Transverse colon (tissue), 4 donors: ENCODE results near the gene RBBP8. TPM values are rescaled to one million over a fixed set of nuclear protein-coding genes. Genes with fewer than 3 reads are reported as not detected.
A peak's percentile ranks its signal among the peaks of the same experiment; 100 is the strongest.

Experiments
- DNase-seq: peaks from one replicate; pipeline ENCODE4 v3.0.0-alpha.2; 2019
- H3K27ac ChIP-seq, 4 donors: fragments of 200-600 bp; sonication (generic); 2 replicates each; pipeline ENCODE4 v1.5.1; 2016 to 2018; ENCODE audit warnings: inconsistent platforms in 4 of 4
- H3K27me3 ChIP-seq: fragments of 200-600 bp; sonication (generic); 2 replicates; pipeline ENCODE4 v1.5.1; 2017; ENCODE audit warnings: inconsistent platforms
- H3K36me3 ChIP-seq, 4 donors: fragments of 200-600 bp; sonication (generic); 2 replicates each; pipeline ENCODE4 v1.5.1; 2017 to 2019; ENCODE audit warnings: inconsistent platforms in 4 of 4
- H3K4me1 ChIP-seq, 4 donors: fragments of 200-600 bp; sonication (generic); 2 replicates each; pipeline ENCODE4 v1.5.1; 2017 to 2020; ENCODE audit warnings: inconsistent platforms in 4 of 4
- H3K4me3 ChIP-seq, 4 donors: fragments of 200-600 bp; sonication (generic); 1 replicate in 1 of 4; 2 replicates in 3 of 4; pipeline versions ENCODE4 v1.5.1 to v1.6.1; 2017 to 2019; ENCODE audit warnings: inconsistent platforms in 4 of 4
- H3K9me3 ChIP-seq, 2 donors: fragments of 200-600 bp; sonication (generic); 2 replicates each; pipeline ENCODE4 v1.5.1; 2017 to 2019; ENCODE audit warnings: inconsistent platforms in 2 of 2
- EP300 ChIP-seq: sonication (generic); formaldehyde crosslinking; IDR thresholded peaks from one replicate; pipeline ENCODE4 v1.6.1; 2017; ENCODE audit warnings: antibody characterized with exemption, low read depth
- POLR2A ChIP-seq: fragments of 450-650 bp; IDR thresholded peaks from one replicate; pipeline ENCODE4 v1.6.1; 2016; ENCODE audit warnings: antibody characterized with exemption, mild to moderate bottlenecking, moderate library complexity
- POLR2AphosphoS5 ChIP-seq, 3 donors: sonication (generic); formaldehyde crosslinking; IDR thresholded peaks; one replicate each; pipeline ENCODE4 v1.6.1; 2016; ENCODE audit warnings: antibody characterized with exemption in 3 of 3
- WGBS, 2 donors: methylation state at CpG; one replicate each; pipeline ENCODE4 v1.1.5; 2018; ENCODE audit warnings: low coverage in 1 of 2; 5-methylcytosine and 5-hydroxymethylcytosine counted together
- in situ Hi-C, 4 donors: fragments of 200-750 bp; cut with MboI; loops; one replicate each; pipeline versions ENCODE4 v1.15.0 to v1.15.1; 2017; ENCODE audit warnings: low sequenced_read_pairs in 3 of 4, low pct_ligation_motif_present in 1 of 4, low pct_unique_long_range_greater_than_20kb in 1 of 4
- intact Hi-C: fragments of 100-400 bp; cut with DNase I; formaldehyde crosslinking; loops from one replicate; pipeline ENCODE4 v1.15.1; 2023; ENCODE audit warnings: low total_unique reads
- total RNA-seq, 4 donors: library from RNA; depleted of rRNA; stranded (reverse); fragments of >200 nt; gene quantifications; one replicate each; pipeline ENCODE4 v1.1.0, GENCODE V29; 2016
- TF ChIP-seq, protein P1 (sequence below), 5 experiments: fragments of 200-600 bp in 3 of 5; fragments of 450-650 bp in 2 of 5; sonication (generic) in 3 of 5; IDR thresholded peaks; 1 replicate in 2 of 5; 2 replicates in 3 of 5; pipeline ENCODE4 v1.5.1; 2016 to 2017; ENCODE audit warnings: antibody characterized with exemption in 5 of 5, inconsistent platforms in 3 of 5, mild to moderate bottlenecking in 2 of 5, moderate library complexity in 1 of 5

Gene RBBP8
- total RNA-seq, 4 donors from 2014 or later = 20.7 to 44.1 (median 38.6) TPM

DNA sequence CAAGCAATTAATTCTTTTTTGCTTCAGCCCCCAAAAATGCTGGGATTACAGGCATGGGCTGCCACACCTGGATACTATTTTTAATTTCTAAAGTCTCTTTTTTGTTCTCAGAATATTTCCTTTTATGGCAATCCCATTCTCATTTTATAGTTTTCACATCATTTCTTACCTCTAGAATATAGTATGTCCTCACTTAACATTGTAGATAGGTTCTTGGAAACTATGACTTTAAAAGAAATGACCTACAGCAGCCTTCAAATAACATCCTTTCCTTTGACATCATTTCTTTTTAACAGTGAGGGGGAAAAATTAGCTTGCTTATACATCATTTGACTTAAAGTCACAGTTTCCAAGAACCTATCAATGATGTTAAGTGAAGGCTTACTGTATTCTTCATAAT is 31.6 kb downstream of the RBBP8 start:
- H3K27me3 ChIP-seq = no peaks in the 10 kb centered on the region
- in situ Hi-C loops (no loop called here), intact Hi-C loops (no loop called here)
- TF ChIP-seq POLR2A = no peak
- TF ChIP-seq, protein P1, sequence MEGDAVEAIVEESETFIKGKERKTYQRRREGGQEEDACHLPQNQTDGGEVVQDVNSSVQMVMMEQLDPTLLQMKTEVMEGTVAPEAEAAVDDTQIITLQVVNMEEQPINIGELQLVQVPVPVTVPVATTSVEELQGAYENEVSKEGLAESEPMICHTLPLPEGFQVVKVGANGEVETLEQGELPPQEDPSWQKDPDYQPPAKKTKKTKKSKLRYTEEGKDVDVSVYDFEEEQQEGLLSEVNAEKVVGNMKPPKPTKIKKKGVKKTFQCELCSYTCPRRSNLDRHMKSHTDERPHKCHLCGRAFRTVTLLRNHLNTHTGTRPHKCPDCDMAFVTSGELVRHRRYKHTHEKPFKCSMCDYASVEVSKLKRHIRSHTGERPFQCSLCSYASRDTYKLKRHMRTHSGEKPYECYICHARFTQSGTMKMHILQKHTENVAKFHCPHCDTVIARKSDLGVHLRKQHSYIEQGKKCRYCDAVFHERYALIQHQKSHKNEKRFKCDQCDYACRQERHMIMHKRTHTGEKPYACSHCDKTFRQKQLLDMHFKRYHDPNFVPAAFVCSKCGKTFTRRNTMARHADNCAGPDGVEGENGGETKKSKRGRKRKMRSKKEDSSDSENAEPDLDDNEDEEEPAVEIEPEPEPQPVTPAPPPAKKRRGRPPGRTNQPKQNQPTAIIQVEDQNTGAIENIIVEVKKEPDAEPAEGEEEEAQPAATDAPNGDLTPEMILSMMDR (IDR thresholded peaks at IDR 0.05) = no peak
- TF ChIP-seq POLR2AphosphoS5 (IDR thresholded peaks at IDR 0.05) = no peak
- TF ChIP-seq EP300 = no peak
- H3K4me1 ChIP-seq = no peaks in the 10 kb centered on the region
- H3K27ac ChIP-seq = no peak overlapping the region
- no peak for DNase-seq
- no peak overlapping the region for H3K4me3 ChIP-seq
- no peaks in the 10 kb centered on the region for H3K36me3 ChIP-seq
- H3K9me3 ChIP-seq = no peaks in the 10 kb centered on the region

DNA sequence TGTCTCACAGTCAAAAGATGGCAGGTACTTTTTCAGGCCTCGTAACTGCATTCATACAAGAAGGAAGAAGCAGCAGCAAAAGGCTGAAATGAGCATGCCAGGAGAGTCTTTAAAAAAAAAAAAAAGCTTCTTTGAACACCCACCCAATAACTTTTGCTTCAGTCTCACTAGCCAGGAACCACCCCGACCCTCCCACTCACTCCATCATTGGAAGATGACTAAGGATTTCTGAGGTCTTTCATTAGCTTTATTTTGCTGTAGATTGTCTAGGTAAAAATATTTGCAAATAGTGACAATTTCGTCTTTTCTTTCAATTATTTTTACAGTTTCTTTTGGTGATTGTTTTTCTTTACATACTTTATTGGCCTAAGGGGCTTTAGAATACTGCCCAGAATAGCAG is 37.9 kb downstream of the RBBP8 start:
- 90 to 94% methylated on average over 2 to 3 of the region's 3 CpGs for WGBS, 2 donors
- Histone ChIP-seq H3K27me3 (no peaks in the 10 kb centered on the region), H3K4me3 (no peak overlapping the region), H3K36me3 (no peaks in the 10 kb centered on the region), H3K27ac (no peak overlapping the region), H3K4me1 (peaks cover 4 to 29% (median 10%) of the 10 kb centered on the region in 4 donors), H3K9me3 (no peaks in the 10 kb centered on the region)
- TF ChIP-seq EP300 = no peak
- TF ChIP-seq, protein P1 (IDR thresholded peaks at IDR 0.05) = no peak
- in situ Hi-C loops = loop anchor here in 2 of 4 donors (10.0 kb wide), 2 partner anchors 156 to 176 kb away; no protein-coding TSS in a partner anchor
- intact Hi-C loops = no loop called here
- DNase-seq = no peak

DNA sequence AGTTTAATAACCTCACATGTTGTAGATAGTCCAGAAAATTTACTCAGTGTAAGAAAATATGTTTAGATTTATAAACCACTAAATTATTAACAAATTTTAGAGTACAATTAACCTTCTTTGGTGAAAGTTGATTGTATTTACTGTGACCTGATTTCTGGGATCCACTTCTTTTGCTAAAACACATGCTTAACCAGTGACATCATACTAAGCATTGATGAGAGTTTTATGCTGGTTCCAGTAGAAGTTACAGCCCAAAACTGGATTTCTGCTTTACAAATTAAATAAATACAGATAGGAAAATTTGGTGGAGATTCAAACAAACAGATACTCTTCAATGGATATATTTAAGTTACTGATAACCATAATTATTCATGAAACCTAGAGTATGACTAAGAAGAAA is 40.9 kb downstream of the RBBP8 start:
- H3K27me3 ChIP-seq = no peaks in the 10 kb centered on the region
- DNase-seq = no peak
- H3K27ac ChIP-seq = peak overlapping the region in 2 of 4 donors; percentile 54 to 72
- H3K36me3 ChIP-seq = no peaks in the 10 kb centered on the region
- H3K4me3 ChIP-seq = no peak overlapping the region
- in situ Hi-C loops = loop anchor here in 2 of 4 donors (10.0 kb wide), 2 partner anchors 159 to 179 kb away; no protein-coding TSS in a partner anchor
- H3K4me1 ChIP-seq = peaks cover 4 to 35% (median 14%) of the 10 kb centered on the region in 4 donors
- intact Hi-C loops = no loop called here
- TF ChIP-seq POLR2AphosphoS5 (IDR thresholded peaks at IDR 0.05) = no peak
- TF ChIP-seq, protein P1 (IDR thresholded peaks at IDR 0.05) = no peak
- no peak for TF ChIP-seq EP300
- no peak for TF ChIP-seq POLR2A
- no peaks in the 10 kb centered on the region for H3K9me3 ChIP-seq

DNA sequence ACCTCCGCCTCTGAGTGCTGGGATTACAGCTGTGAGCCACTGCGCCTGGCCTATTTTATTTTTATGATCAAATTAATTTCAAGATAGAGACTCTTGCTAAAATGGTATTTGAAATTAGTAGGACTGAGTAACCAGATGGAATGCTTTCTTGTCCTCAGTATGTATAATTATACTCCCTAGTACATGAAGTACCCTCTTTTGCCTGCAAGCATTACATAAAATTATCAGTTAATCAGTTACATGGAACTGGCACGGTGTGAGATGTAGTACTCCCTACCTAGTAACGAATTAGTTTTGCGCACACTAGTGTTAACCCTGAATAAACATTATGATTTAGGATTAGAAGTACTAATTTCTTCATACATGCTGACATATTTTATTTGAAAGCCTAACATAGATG is 41.6 kb downstream of the RBBP8 start:
- no peaks in the 10 kb centered on the region for H3K36me3 ChIP-seq
- WGBS, 2 donors = 78 to 80% methylated on average over 5 of the region's 5 CpGs
- no peaks in the 10 kb centered on the region for H3K27me3 ChIP-seq
- H3K4me3 ChIP-seq = no peak overlapping the region
- intact Hi-C loops = no loop called here
- H3K4me1 ChIP-seq = peaks cover 4 to 35% (median 14%) of the 10 kb centered on the region in 4 donors
- H3K27ac ChIP-seq = peak overlapping the region; percentile 25 to 72 (median 55)
- no peak for TF ChIP-seq POLR2AphosphoS5 (IDR thresholded peaks at IDR 0.05)
- TF ChIP-seq POLR2A = no peak
- TF ChIP-seq, protein P1 (IDR thresholded peaks at IDR 0.05) = peak in 1 of 5 experiments; percentile 34
- no peaks in the 10 kb centered on the region for H3K9me3 ChIP-seq
- in situ Hi-C loops = loop anchor here in 2 of 4 donors (10.0 kb wide), 2 partner anchors 160 to 180 kb away; no protein-coding TSS in a partner anchor
- DNase-seq = peak; percentile 10
